GM21737 (cell line): Measurements from ENCODE around the gene PTPRM.

Experiments
- ATAC-seq: cut with Tn5 transposase; IDR thresholded peaks from one replicate; pipeline ENCODE4 v1.9.1; 2021; ENCODE audit warnings: mild to moderate bottlenecking, moderate library complexity; ENCODE audit not compliant: unreplicated experiment

The PTPRM gene

DNA sequence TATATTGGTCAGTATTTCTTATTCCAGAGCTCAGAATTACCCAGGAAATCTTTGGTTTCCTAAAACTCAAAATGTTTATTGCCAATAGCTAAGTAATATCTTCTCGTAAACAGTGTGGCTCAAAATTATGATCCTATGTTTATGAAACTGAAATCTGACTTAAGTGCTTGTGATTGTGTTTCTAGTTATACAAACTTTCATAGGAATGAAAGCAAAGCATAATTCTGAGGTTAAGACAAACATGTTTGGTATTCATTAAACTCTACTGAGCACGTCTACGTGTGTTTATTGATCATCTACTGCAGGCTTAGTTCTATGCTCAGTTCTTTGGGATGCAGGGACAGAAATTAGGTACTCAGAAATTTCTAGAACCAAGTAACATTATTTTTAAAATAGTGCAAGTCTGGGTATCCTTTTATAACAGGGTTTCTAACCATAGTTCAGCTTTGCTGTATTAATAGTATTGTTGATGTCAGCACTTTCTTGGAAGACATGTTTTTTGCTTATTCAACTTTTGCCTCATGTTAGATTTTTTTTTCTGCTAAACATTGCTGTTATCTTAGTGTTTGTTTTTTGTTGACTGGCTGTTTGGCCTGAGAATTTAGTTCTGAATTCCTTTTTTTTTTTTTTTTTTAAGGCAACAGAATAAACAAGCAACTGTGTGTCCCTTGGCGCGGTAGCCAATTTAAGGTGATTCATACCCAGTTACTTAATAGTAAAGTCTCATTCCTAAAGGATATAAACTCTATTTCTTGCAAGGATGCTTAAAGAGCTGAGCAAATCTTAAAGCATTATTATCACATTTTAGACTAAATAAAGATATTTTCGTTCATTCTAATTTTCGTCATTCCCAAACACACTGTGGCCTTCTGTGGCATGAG, 31.3 kb downstream of the PTPRM start:
- no peak for ATAC-seq

DNA sequence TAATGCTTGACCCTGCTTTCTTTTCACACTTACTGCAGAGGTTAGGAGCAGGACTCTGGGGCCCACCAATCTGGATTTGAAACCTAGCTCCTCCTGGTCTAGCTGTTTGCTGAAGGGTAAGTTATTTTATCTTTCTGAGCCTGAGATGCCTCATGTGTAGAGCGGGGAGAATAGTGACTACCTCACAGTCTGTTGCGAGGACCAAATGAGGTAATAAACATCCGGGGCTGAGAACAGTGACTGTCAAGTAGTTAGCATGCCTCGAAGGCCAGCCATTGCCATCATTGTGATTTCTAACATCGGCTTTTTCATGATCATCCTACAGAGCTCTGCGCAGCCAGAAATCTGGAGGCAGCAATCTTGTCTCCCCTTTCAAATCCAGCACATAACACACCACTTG, 32.9 kb downstream of the PTPRM start:
- no peak for ATAC-seq

DNA sequence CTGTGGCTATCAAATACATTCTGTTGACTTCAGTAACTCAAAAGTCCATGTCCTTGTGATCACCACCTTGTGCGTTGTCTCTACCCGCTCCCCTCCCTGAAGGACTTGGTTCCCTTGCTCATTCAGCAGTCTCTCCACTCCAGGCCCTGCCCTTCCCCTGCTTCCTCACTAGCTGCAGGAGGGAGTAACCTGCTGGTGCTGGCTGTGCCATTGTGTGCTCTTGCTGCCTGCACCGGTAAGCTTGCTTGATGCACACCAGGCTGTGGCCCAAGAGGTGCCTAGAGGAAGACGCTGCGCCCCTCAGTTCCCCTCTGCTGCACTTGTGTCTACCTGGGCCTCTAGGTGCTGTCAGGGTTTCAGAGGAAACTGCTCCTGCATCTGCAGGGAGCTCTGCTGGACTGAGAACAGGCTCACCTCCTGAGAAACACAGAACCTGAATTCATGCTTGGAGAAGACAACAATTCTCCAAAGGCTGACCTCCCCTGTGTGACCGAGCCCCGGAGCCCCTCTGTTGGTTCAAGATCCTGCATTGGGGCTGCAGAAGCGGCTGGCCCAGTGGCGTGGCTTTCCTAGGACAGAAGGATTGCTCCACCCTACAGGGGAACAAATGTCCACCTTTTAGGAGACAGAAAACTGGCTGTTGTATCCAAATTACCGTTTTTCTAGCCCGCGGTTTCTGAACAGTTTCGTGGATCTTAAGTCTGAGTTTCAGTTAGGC, 33.6 kb downstream of the PTPRM start:
- ATAC-seq, result no peak

DNA sequence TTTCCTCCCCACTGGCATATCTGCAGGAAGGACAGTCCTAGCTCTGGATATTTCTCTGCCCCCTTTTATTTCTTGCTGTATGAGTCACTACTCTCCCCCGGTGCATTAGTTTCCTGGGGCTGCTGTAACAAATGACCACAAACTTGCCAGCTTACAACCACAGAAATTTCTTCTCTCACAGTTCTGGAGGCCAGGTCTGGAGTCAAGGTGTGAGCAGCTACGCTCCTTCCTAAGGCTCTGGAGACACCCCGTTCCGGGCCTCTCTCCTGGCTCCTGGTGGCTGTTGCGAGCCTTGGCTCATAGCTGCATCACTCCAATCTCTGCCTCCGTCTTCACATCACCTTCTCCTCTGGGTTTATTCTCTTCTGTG, 34.1 kb downstream of the PTPRM start:
- no peak for ATAC-seq

DNA sequence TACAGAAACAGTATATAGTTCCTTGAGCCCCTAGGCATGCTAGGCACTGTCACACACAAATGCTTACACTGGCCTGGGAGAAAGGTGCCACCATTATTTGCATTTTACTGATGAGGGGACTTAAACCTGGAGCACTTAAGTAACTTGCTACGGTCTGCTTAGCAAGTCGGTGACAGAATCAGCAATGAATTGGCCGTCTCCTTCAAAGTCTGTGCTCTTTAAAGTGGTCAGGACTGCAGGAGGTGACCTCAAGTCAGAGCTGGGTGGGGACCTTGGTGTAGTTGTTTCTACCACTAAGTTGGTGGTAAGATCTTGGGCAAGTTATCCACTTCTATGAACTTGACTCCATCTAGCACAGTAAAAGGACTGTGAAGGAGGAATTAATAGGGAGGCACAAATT, 34.8 kb downstream of the PTPRM start:
- ATAC-seq, result no peak

DNA sequence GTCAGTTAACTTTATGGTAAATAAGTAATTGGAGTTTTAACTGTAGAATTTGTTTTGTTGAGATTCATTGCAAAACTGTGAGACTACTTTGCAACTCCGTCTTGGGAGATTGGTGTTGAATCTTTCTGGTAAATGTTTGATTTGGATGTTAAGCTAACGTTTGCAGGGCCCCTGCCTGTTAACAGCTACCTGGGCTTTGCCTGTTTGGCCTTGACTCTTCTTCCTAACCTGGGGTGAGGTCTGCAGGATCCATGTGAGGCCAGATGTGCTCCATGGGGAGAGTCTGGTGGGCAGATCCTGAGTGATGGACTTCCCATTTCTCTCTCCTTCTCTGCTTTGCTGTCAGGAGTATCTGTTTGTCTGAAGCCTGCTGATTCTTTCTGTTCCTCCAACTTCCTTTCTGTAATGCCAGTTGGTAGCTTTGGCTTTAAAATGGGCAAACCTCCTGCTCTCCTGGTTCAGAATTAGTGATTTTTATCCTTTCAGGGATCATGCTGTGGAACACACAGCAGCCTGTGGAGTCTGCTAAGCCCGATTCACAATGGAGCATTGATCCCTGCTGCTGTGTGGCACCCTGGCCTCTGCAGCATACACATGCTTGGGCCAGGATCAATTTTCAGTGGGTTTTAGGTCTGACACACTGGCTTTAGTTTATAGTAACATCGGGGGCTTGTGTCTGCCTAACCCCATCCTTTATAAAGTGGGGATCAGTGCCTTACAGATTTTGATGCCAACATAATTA, 36.3 kb downstream of the PTPRM start:
- ATAC-seq, result no peak

DNA sequence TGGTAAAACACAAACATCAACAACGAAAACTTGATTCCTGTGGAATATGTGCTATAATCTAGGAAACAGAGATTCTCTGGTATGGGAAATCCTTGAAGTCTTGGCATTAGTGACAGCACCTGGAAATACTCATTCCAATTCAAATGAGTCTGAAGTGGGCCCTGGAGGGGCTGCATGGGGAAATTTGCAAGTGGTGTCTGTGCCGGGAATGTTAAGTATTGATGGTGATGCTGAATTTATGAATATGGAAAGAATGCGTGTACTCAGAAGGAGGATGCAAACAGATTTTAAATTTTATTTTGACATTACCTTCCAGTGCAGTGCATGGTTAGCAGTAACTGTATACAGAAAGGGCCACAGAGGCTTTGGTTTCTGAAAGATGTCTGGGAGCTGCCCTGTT, 37.2 kb downstream of the PTPRM start:
- no peak for ATAC-seq

DNA sequence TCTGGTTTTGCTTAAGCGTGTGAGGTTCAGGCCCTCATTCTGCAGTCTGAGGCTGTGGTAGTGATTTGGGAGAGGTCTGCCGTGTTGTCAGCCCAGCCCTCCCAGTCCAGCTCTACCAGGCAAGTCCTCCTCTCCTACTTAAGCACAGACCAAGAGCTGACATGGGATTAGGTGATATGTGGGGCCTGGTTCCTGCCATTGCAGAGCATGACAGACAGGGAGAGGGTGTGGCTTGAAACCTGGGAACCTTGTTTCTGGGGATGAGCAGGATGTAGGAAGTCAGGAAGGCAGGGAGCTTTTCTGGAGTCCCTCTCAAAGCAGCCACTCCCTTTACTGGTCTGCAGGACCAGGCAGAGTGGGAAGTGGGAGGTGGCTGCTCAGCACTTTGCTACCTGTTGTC, 38.6 kb downstream of the PTPRM start:
- no peak for ATAC-seq

DNA sequence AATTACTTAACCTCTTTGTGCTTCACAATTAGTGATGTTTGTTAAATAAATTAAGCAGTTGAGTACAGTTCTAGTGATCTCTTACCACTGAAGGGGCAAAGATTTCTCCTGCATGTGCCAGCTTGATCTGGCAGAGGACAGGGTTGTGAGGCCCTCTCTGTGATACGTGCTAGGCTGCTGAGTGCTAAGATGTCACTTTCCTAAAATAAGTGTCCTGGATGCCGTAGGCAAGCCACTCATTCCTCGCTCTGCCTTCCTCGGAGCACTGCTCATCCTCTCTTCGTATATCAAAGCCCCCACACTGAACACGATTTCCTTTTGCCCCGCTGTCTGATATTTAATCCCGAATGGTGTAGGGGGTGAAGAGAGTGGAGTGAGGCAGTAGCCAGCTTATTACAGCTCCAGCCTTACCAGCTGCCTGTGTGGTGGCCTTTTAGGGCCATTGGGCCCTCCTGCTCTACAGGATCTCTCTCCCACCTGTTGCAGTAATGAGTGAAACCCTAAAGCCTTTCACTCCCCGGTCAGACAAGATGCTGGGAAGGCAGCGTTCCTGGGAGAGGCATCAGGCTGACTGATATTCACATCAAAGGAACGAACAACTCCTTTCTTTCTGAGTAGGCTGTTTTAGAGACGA, 40.5 kb downstream of the PTPRM start:
- ATAC-seq, result no peak

DNA sequence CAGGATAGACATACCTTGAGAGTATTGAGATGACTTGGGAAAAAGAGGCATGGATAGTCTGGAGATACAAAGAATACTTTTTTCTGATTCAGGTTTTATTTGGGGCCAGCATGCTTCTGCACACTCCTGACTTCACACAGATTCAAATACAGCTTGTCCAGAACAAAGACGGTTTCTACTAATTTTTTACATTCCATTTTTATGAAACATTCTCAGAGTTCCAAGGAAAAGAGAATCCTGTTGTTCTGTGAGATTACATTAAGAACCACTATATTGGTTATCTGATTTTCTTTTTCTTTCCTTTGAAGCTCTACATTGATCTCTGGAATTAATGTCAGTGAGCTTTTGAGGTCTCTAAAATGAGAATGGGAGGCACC, 41.0 kb downstream of the PTPRM start:
- ATAC-seq, result no peak

DNA sequence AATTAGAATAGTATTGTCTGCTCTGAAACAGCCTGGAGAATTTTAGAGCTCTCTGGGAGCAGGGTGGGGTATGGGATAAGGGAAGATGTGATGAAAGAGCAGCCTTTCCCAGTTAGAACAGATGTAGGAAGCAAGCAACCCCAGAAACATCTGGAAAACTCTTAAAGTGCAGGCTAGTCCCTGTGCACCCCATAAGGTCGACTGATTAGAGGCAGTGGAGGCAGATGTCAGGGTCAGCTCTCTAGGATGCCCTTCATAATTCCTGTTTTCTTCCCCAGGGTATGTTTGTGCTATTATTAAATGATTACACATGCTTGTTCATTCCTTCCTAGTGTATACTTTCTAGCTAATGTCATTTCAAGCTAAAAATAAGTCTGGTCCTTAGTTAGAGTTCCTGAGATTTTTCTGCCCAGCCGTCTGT, 41.7 kb downstream of the PTPRM start:
- ATAC-seq, result no peak

DNA sequence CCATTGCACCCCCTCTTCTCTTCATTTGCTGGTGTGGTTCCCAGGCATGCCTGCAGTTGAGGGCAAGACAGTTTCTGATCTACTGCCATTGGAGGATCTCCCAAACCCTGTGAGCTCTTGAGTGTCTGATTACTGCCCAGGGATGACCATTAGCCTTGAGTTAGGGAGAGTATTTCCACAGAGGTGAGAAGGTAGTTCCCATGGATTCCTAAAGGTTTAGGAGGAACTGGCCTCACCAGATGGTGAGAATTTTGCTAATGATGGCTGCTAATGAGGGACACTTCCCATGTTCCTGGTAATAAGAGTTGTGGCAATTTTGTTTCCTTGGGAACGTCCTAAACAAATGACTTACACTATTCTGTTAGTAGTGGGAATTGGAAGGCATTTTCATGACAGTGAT, 42.5 kb downstream of the PTPRM start:
- no peak for ATAC-seq

DNA sequence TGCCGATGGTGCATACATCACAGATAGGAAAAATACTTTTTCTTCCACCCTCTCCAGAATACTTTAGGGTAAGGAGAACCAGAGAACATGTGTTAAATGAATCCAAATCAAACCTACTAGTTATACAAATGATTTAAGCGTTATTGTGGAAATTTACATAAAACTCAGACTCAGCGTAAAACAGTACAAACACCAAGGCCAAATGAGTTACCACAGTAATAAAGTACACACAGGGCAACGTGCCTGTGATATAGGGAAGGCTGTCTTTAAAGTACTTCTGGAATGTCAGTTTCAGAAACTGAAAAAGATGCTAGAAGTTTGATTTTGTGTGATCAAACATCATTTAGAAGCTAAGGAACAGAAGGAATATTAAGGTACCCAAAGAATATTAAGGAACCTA, 46.9 kb downstream of the PTPRM start:
- no peak for ATAC-seq

DNA sequence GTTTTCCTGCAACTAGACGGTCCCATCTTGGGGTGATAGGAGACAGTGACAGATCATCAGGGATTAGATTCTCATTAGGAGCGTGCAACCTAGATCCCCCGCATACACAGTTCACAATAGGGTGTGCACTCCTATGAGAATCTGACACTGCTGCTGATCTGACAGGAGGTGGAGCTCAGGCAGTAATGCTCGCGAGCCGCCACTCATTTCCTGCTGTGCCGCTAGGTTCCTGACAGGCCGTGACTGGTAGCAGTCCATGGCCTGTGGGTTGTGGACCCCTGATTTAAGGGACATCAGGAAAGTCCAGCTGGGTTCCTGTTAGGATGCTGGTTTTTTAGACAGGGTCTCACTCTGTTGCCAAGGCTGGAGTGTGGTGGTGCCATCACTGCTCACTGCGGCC, 48.7 kb downstream of the PTPRM start:
- no peak for ATAC-seq

DNA sequence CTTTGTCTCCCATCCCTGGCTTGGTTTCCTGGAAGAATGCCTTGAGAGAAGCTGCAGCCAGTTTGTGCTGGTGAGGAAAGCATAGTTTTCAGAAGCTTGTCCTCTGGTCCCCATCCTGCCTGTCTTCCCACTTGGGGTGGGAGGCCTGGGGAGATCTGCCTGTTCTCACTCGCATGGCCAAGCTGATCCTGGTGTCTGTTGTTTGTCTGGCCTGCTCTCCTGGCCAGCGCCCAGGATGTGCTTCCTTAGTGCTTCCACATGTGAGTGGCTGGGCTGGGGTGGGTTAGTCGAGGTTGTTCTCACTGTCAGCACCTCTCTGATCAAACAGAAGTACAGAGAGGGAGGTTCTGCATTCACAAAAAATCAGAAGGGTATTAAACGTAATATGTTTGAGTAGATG, 49.5 kb downstream of the PTPRM start:
- no peak for ATAC-seq

DNA sequence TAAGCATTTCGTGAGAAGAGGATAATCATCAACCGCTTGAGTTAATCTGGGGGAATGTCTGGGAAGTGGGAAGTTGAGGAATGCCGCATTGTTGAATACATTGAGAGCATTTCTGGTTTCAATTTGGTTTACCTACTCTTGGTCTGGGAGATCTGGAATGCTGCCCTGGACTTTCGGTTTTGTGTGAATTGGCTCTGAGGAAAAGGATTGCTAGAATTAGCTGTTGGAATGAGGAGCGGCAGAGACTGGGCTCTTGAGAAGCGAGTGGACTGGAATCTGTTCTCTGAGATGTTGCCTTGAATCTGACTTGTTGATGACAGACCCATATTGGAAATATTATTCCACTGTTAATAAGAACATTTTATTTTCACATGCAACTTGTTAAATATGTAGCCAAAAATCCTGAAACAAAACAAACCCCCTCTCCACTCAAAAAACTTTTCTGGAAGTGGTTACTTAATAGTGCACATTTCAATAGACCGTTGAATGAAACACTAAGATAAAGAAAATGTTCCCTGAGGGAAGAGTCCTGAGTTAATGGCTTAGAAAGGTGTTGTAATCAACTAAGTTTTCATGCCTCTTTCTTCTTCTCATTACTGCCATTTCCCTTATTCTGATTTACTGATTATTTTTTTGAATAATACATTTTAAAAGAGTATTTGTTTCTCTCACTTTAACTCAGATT, 50.8 kb downstream of the PTPRM start:
- ATAC-seq, result no peak

DNA sequence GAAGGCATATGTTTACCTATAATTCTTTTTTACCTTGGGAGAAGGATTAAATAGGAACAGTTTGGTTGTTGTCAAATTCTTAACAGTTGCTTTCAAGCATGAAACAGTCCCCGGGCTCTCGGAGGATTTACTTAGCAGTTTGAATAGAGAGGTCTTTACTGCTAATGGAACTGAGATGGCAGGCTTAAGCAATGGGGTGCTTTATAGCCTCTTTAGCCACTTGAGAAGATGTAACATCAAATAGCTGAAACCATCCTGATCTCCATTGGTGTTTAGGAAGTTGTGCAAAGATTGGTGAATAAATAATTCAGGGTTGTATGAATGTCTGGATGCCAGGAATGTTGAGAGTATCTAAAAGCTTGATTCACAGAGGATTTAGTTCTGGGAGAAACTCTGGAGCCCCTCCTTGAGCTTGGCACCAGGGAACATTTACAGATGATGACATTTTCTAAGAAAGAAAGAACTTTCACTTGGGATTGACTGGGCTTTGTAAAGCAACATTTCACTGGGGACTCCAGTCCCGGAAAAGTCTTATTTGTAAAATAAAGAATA, 51.9 kb downstream of the PTPRM start:
- ATAC-seq, result no peak

DNA sequence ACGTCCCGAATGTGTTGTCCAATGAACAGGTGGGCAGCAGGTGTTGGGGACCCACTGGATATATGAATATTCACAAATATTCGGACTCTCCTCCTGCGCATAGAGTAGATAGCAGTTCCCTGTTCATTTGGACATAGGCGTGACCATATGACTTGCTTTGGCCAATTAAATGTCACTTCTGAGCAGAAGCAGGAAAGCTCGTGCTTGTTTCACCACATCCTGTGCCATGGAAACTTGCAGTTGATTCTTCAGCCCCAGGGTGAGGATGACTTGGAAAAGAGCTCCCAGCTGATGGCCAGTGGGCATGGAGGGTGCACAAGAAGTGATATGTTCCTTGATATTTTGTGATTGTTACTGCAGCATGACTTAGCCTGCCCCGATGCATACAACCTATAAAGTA, 52.6 kb downstream of the PTPRM start:
- no peak for ATAC-seq

DNA sequence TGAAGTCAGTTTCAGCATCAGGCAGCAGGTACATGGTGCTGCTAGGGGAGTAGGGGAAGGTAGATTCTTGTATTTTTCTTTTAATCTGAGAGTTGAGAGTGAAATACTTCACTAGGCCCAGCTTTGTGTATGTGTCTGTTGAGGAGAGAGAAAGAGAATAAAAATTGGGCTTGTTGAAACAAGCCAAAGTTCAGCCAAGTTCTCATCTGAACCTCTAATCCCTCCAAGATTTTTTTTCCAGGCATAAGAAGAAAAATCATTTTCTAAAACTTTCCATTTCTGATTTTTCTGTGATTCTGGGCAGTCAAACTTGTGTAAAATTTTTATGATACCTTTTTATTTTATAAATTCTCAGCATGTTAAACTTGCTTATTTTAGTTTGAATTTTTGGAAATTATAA, 55.6 kb downstream of the PTPRM start:
- ATAC-seq, result no peak

DNA sequence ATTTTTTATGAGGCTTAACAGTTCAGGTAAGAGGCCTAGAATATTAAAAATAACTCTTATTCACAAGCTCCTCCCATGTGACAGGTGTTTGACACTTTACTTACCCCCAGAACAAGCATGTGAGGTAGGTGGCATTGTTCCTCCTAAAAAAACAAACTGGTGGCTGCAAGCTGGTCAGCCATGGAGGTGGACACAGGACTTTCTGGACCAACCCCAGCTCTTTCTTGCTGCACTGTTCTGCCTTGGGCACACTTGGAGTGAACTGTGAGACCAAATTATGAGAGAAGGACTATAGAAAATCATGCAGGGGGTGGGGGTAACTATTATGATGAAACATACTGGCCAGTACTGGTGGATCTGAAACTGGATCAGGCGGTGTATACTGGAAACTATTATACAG, 56.6 kb downstream of the PTPRM start:
- no peak for ATAC-seq

DNA sequence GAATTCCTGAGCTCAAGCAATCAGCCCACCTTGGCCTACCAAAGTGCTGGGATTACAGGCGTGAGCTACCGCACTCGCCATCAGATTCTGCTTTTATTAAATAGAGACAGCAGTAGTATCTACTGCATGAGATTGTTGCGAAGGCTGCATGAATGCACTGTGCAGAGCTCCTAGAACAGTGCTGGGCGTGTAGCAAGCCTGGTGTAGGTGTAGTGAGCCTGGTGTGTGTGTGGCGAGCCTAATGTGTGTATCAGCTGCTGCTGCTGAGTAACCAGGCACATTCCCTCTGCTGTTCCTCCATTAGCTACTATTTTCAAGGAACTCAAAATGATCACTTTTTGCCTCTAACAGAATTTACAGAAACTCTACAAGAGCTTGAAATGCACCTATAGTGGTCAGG, 57.6 kb downstream of the PTPRM start:
- ATAC-seq, result no peak
